ENCODE measurements around the gene STAMBPL1.

STAMBPL1 gene

GRCh38 chr10:88893611-88894010 lies 13.6 kb downstream of the STAMBPL1 start:
- no peak for DNase-seq (ENCODE audit: low read depth)

GRCh38 chr10:88895250-88895649 lies 15.2 kb downstream of the STAMBPL1 start:
- DNase-seq (ENCODE audit: low read depth): no peak

- DNase-seq (ENCODE audit: low read depth): no peak
Measured at GRCh38 chr10:88896372-88896993, 16.4 kb downstream of the STAMBPL1 start.

GRCh38 chr10:88896994-88897853 lies 17.2 kb downstream of the STAMBPL1 start:
- DNase-seq (ENCODE audit: low read depth): no peak

DNA sequence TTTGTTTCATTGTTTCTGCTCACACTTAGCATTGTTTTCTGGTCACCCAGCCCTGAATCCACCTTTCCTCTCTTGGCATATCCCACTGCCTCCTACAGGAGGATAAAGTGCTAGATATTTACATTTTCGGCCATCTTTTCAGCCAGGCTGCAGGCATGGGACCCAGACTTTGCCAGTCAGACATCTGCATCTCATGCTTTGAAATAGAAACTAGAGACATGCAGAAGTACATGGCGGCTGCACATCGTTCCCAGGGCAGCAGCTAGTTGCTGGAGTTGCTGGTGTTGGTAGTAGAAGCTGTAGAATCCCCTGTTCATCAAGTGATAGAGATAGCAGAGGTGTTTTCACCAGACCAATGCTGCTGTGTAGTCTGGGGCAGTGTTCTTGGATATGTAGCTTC lies 18.7 kb downstream of the STAMBPL1 start:
- DNase-seq (ENCODE audit: low read depth): no peak

GRCh38 chr10:88899886-88900285 lies 19.8 kb downstream of the STAMBPL1 start:
- DNase-seq (ENCODE audit: low read depth): no peak

- no peak for DNase-seq (ENCODE audit: low read depth)
Measured at GRCh38 chr10:88901206-88901983, 21.4 kb downstream of the STAMBPL1 start.

DNA sequence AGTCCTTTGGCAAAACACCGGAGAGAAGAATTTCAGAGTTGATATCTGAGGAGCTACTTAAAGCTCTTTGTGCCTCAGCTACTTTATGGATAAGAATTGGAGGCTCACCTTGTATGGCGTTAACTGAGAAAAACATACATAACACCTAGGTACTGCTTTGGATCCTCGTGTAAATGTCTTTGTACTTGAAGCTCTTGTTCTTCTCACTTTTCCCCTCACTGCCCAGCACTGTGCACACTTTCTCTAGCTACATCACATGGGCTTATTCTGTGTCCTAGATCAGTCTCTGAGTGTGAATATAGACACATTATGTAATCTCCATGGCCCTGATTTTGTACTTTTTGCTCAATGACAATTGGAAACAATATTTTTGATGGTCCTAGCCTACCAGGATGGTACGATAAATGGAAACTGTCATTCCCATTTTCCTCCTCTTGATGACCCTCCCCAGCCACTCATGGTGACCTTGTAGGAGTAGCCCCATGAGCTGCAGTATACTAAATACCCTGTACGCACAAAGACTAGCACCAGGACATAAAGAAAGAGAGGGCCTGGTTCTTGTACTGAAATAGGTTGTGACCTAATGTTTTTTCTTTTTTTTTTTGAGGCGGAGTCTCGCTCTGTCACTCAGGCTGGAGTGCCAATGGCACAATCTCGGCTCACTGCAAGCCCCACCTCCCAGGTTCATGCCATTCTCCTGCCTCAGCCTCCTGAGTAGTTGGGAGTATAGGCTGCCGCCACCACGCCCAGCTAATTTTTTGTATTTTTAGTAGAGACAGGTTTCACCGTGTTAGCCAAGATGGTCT lies 22.1 kb downstream of the STAMBPL1 start:
- DNase-seq (ENCODE audit: low read depth): no peak

DNA sequence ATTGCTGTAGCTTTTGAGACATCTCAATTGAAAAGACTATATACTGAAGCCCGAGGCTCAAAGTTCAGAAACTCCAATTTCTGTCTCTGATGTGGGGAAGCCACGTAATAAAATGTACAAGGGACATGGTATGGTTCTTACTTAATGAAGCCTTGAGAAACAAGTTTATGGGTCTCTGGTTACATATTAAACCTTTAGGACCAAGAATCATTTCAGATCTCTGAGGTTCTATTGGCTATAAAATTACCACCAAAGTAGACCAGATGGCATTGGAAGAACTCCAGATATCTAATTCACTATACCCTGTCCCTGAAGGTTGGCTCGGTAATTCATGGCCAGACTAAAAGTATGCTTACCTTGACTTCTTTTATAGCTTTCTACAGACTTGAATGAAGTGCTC lies 23.7 kb downstream of the STAMBPL1 start:
- no peak for DNase-seq (ENCODE audit: low read depth)

DNA sequence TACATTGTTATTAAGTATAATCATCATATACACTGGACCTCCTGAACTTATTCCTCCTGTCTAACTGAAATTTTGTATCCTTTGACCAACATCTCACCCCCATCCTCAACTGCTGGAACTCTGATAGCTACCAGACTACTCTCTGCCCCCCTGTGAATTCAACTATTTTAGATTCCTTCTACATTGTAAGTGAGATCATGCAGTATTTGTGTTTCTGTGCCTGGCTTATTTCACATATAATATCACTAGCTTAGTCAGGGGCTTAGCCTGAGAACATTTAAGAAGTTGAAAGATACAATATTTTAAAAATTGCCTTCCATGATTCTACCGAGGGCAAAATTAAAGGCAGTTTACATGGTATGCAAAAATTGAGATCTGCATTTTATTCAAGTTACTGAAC lies 26.9 kb downstream of the STAMBPL1 start:
- no peak for DNase-seq (ENCODE audit: low read depth)

DNA sequence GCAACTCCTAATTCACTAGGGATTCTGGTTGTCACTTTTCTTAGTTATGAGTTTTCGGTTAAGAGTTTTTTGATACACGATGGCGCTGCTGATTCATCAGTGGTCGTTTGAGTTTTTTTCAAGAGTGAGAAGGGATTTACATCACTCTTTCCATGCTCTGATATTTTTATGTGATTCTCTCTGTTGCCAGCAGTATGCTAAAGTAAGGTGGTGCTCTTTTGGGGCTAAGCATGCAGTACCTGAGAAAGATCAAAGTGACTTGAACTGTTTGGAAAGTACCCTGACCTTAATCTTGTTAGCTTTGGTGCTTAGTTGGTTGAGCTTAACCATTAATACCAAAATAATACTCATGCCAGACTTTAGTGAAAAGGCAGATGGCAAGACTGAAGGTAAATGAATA lies 28.1 kb downstream of the STAMBPL1 start:
- no peak for DNase-seq (ENCODE audit: low read depth)

GRCh38 chr10:88911116-88911515 lies 31.1 kb downstream of the STAMBPL1 start:
- no peak for DNase-seq (ENCODE audit: low read depth)

GRCh38 chr10:88911851-88912250 lies 31.8 kb downstream of the STAMBPL1 start:
- no peak for DNase-seq (ENCODE audit: low read depth)

- no peak for DNase-seq (ENCODE audit: low read depth)
Measured at GRCh38 chr10:88913127-88913526, 33.1 kb downstream of the STAMBPL1 start.

GRCh38 chr10:88913788-88914187 lies 33.7 kb downstream of the STAMBPL1 start:
- no peak for DNase-seq (ENCODE audit: low read depth)

GRCh38 chr10:88915781-88916180 lies 35.7 kb downstream of the STAMBPL1 start:
- no peak for DNase-seq (ENCODE audit: low read depth)

- DNase-seq (ENCODE audit: low read depth): no peak
Measured at GRCh38 chr10:88916231-88916630, 36.2 kb downstream of the STAMBPL1 start.

GRCh38 chr10:88916986-88917385 lies 36.9 kb downstream of the STAMBPL1 start:
- no peak for DNase-seq (ENCODE audit: low read depth)

GRCh38 chr10:88918191-88918905 lies 38.3 kb downstream of the STAMBPL1 start:
- DNase-seq (ENCODE audit: low read depth): no peak

GRCh38 chr10:88919041-88919440 lies 39.0 kb downstream of the STAMBPL1 start:
- no peak for DNase-seq (ENCODE audit: low read depth)

- peak; percentile 22 for DNase-seq (ENCODE audit: low read depth)
Measured at GRCh38 chr10:88920198-88920597, 40.2 kb downstream of the STAMBPL1 start.
